RWPE1 (cell line): ENCODE data around the gene DENND1C.
"Not testable (repeated sequence)": the region's sequence is repeated elsewhere in the genome, so short reads cannot be mapped to it uniquely, and the experiment has no call there.

Experiments
- CTCF ChIA-PET: fragments of 350-600 bp; sonication (Branson Sonifier 250); formaldehyde crosslinking; extraction: SDS; loops from one replicate; lab custom pipeline; 2021; lab: Yijun Ruan, JAX
- POLR2A ChIA-PET: fragments of 400-600 bp; formaldehyde crosslinking; extraction: SDS; loops from one replicate; lab custom pipeline; 2020; ENCODE audit warnings: antibody characterized with exemption; ENCODE audit not compliant: low non-redundant PET; lab: Yijun Ruan, JAX
- DNase-seq: peaks from one replicate; pipeline ENCODE4 v3.0.0; 2012; ENCODE audit warnings: low spot score
- H3K27ac ChIP-seq: fragments of 450-650 bp; 2 replicates; pipeline ENCODE4 v1.5.1; 2017
- CTCF ChIP-seq: fragments of 450-650 bp; conservative IDR thresholded peaks from 2 replicates; pipeline ENCODE4 v1.5.1; 2017; ENCODE audit warnings: low read depth, mild to moderate bottlenecking

Gene DENND1C

DNA sequence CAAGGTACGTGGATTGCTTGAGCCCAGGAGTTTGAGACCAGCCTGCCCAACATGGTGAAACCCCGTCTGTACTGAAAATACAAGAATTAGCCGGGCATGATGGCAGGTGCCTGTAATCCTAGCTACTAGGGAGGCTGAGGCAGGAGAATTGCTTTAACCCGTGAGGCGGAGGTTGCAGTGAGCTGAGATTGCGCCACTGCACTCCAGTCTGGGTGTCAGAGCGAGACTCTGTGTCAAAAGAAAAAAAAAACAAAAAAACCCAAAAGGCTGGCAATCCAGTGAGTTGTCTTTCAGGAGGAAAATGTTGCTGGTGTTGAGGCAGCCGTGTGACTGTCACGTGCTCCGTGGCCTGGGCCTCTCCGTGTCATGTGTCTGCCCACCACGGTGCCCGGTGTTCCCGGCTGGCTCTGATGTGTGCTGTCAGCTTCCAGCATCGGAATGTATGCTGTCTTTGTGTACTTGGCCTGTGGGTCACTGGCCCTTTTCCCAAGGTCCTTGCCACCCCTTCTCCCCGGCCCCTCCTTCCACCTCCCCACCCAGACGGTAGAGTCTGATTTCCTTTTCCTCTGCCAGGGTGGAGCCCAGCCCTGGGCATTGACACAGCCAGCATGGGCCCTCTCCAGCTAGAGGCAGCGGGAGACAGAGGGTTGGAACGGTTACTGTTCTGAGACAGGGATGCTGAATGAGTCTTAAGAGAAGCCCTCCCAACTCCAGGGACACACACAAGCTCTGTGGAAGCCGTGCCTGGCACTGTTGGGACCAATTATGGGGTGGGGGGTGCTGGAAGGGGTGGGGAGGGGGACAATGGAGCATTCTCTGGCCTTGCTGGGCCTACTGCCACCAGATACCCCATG lies 27.8 kb upstream of the DENND1C start:
- TF ChIP-seq CTCF = no peak

DNA sequence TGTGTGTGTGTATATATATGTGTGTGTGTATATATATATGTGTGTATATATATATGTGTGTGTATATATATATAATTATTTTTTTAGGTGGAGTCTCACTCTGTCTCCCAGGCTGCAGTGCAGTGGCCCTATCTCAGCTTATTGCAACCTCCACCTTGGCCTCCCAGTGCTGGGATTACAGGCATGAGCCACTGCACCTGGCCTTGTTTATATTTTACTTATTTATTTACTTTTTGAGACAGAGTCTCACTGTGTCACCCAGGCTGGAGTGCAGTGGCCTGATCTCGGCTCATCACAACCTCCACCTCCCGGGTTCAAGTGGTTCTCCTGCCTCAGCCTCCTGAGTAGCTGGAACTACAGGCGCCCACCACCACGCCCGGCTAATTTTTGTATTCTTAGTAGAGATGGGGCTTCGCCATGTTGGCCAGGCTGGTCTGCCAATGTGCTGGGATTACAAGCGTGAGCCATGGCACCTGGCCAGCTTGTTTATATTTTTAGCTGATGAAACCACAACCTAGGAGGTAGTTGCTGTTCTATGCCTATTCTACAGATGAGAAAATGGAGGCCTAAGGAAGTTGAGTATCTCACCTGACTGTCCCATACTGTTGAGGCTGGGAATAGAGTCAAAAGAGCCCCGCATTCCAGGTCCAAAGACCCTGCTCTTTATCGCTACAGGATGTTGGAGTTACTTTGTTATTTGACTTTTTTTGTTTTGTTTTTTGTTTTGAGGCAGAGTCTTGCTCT lies 26.6 kb upstream of the DENND1C start:
- CTCF ChIA-PET = not testable (repeated sequence)

More for the DNA sequence above, 27.8 kb upstream of the DENND1C start:
- POLR2A ChIA-PET = no interaction called here
- no peak for DNase-seq
- H3K27ac ChIP-seq = no peak overlapping the region
- CTCF ChIA-PET = no interaction called here

DNA sequence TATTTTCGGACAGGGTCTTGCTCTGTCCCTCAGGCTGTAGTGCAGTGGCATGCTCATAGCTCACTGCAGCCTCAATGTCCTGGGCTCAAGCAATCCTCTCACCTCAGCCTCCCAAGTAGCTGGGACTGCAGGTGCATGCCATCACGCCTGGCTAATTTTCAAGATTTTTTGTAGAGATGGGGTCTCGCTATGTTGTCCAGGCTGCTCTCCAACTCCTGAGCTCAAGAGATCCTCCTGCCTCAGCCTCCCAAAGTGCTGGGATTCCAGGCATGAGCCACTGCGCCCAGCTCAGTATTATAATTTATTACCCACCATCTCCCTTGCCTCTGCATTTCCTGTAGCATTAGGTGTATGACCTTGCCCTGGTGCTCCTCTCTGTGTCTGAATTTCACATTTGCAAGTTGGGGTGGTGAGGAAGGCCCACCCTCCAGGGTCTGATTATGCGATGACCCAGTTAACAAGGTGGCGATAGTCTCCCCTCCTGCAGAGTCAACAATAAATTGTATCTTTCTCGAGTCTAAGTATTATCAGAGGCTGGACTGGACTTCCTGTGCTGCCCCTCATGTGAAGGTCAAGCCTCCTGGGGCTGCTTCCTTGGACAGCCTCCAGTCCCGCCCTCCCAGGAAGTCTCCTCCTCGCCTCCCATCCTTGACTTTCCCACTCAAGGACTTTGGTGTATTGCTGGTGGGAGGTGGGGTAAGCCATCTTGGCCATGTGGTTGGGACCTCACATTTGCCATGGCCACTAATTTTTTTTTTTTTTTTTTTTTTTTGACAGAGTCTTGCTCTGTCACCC lies 22.0 kb upstream of the DENND1C start:
- ChIA-PET CTCF (interaction anchor here (0.6 to 0.7 kb wide), 2 partner anchors 149 to 176 kb away, joined by 3 read pairs; no protein-coding TSS in a partner anchor), POLR2A (interaction anchor here (0.6 kb wide), 1 partner anchor 66 kb away, joined by 3 read pairs; no protein-coding TSS in a partner anchor)
- DNase-seq = no peak
- no peak overlapping the region for H3K27ac ChIP-seq
- no peak for TF ChIP-seq CTCF

More for the DNA sequence above, 26.6 kb upstream of the DENND1C start:
- DNase-seq, POLR2A ChIA-PET, H3K27ac ChIP-seq: not testable (repeated sequence)

DNA sequence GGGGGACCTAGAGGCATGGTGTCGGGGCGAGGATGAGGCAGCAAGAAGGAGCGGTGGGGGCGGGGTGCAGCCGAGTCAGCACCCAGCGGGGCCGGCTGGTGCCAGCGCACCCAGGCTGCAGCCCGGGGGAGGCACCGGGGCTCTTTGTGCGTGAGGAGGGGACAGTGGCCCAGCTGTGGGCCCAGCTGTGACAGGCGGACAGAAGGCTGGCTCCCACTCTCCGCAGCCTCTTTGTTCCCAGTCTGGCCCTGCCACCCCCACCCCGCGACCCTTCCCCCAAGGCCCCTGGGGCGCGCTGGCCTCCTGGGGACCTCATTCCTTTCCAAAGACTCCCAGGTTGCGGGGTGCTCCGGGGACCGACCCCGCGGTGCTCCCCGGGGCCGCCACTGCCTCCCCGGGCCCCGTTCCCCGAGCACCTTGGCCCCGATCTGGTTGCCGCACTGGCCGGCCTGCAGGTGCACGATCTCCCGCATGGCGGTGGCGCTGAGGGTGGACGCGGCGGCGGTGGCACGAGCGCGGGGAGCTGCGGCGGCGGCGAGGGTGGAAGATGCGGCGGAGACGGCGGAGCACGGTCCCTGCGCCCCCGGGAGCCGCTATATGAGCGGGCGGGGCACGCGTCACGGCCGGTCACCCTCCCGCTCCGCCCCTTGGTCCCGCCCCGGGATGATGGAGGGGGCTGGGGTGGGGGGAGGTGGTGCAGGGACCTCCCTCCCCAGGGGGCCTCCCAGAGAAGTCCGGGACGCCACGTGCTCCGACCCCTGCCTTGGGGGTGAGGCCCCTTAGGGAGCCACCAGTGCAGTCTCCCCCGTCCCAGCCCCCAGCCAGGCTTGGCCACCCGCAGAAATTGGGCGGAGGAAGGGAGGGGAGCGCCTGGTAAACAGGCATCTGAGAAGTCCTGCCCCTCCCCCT lies 20.4 kb upstream of the DENND1C start, which contains the start of gene TUBB4A:
TSS of gene TUBB4A (minus strand) at position 570 of the 909 bp plus-strand sequence. CDS start at position 473, 97 bp downstream.
- ChIA-PET POLR2A (no interaction called here), CTCF (no interaction called here)
- no peak within 1 kb of the TSS for H3K27ac ChIP-seq
- no peak for TF ChIP-seq CTCF
- DNase-seq = no peak

- no peak for DNase-seq
- CTCF ChIA-PET = interaction anchor here (0.6 kb wide), 1 partner anchor 854 kb away, joined by 4 read pairs; no protein-coding TSS in a partner anchor
- POLR2A ChIA-PET = no interaction called here
- no peak overlapping the region for H3K27ac ChIP-seq
- TF ChIP-seq CTCF = no peak
Measured at GRCh38 chr19:6500837-6501739, 19.5 kb upstream of the DENND1C start.
